ENCODE results near the gene IQSEC3.

IQSEC3 gene

DNA sequence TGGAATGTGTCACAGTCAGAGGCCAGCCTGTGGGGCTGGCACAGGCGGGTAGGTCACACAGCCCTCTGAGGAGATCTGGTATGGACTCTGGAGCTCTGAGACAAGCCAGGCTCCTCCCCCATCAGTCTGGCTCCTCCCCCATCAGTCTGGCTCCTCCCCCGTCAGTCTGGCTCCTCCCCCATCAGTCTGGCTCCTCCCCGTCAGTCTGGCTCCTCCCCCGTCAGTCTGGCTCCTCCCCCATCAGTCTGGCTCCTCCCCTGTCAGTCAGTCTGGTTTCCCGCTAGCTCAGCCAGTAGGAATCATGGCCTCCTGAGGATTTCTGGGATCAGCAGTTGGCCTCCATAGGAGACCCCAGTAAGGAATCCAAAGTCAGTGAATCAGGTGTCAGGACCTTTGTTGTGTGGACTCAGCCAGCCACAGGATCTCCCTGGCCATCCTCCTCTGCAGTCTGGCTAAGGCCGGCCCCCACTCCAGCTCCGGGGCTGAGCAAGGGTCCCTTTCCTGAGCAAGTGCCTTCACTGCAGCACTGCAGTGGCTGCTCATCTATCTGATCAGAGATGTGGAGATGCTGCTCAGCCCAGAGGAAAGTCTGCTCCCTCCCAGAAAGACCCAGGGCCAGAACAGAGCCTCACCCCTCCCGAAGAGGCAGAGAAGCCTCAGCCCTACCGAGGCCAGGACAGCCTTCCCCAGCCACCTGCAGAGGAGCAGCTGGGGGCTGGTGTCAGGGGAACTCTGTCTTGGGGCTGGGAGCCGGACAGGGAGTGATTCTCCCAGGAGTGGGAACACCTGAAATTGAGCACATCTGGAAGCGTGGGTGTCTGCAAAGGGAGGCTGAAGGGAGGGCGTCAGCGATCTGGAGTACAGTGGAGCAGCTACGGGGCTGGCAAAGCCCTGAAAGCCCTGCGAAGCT, 35.7 kb downstream of the IQSEC3 start:
- no peak for DNase-seq (ENCODE audit: low read depth)
- H3K4me3 ChIP-seq (ENCODE audit: low read depth, low read length): no peak overlapping the region
- TF ChIP-seq, protein P1, sequence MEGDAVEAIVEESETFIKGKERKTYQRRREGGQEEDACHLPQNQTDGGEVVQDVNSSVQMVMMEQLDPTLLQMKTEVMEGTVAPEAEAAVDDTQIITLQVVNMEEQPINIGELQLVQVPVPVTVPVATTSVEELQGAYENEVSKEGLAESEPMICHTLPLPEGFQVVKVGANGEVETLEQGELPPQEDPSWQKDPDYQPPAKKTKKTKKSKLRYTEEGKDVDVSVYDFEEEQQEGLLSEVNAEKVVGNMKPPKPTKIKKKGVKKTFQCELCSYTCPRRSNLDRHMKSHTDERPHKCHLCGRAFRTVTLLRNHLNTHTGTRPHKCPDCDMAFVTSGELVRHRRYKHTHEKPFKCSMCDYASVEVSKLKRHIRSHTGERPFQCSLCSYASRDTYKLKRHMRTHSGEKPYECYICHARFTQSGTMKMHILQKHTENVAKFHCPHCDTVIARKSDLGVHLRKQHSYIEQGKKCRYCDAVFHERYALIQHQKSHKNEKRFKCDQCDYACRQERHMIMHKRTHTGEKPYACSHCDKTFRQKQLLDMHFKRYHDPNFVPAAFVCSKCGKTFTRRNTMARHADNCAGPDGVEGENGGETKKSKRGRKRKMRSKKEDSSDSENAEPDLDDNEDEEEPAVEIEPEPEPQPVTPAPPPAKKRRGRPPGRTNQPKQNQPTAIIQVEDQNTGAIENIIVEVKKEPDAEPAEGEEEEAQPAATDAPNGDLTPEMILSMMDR (conservative IDR thresholded peaks at IDR 0.05; ENCODE audit: low read depth, low read length): no peak

DNA sequence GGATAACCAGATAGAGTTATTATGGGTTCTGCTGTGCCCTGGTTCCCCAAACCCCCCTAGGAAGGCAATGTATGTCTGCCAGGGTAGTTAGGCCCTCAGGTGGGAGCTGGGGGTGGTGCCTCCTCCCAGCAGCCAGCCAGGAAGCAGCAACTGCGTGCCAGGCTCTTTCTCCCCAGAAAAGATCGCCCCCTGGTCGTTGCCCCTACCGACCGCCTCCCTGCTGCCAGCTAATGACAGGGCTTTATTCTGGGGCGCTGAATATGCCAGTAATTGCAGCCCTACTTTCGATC, 36.3 kb downstream of the IQSEC3 start:
- TF ChIP-seq, protein P1 (conservative IDR thresholded peaks at IDR 0.05; ENCODE audit: low read depth, low read length): no peak
- H3K4me3 ChIP-seq (ENCODE audit: low read depth, low read length): no peak overlapping the region
- no peak for DNase-seq (ENCODE audit: low read depth)

GRCh38 chr12:103169-103981, 36.8 kb downstream of the IQSEC3 start:
- H3K4me3 ChIP-seq (ENCODE audit: low read depth, low read length): no peak overlapping the region
- no peak for DNase-seq (ENCODE audit: low read depth)
- TF ChIP-seq, protein P1 (conservative IDR thresholded peaks at IDR 0.05; ENCODE audit: low read depth, low read length): no peak

DNA sequence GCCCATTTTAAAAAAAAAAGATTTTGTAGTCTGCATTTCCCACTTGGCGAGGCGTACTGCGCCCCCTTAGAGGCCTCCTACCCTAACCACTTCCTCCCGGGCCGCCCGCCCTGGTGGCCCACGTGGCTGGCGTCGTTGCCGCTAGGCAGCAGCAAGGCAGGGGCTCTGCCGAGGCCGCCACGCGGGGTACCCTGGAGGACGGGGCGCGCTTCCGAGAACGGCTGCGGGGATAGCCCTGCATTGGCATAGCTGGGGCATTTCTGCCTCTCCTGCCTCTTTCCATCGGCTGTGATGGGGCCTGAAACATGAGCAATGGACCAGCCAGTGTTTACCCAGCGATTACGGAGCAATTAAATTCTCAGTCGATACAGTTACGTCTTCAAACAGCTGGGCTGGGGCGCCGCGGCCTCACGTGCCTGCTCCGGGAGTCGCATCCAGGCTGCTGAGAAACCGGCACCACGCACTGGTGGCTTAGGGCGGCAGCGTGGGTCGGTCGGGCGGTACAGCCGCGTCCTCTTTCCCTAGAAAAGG, 38.0 kb downstream of the IQSEC3 start:
- TF ChIP-seq, protein P1 (conservative IDR thresholded peaks at IDR 0.05; ENCODE audit: low read depth, low read length): no peak
- no peak for DNase-seq (ENCODE audit: low read depth)
- no peak overlapping the region for H3K4me3 ChIP-seq (ENCODE audit: low read depth, low read length)

- no peak overlapping the region for H3K4me3 ChIP-seq (ENCODE audit: low read depth, low read length)
- TF ChIP-seq, protein P1 (conservative IDR thresholded peaks at IDR 0.05; ENCODE audit: low read depth, low read length): no peak
Measured at GRCh38 chr12:105696-106095, 39.1 kb downstream of the IQSEC3 start.

GRCh38 chr12:106118-106591, 39.6 kb downstream of the IQSEC3 start:
- TF ChIP-seq, protein P1 (conservative IDR thresholded peaks at IDR 0.05; ENCODE audit: low read depth, low read length): peak; percentile 6
- no peak for DNase-seq (ENCODE audit: low read depth)
- H3K4me3 ChIP-seq (ENCODE audit: low read depth, low read length): no peak overlapping the region

More at GRCh38 chr12:105696-106095, 39.1 kb downstream of the IQSEC3 start:
- no peak for DNase-seq (ENCODE audit: low read depth)

Measured in choroid plexus epithelial cell (primary cell).